SK-N-SH (cell line): Measurements from ENCODE around the gene RPL7L1. TPM values are rescaled to one million over a fixed set of nuclear protein-coding genes. Genes with fewer than 3 reads are reported as not detected.

ENCODE experiments used
- CTCF ChIA-PET: fragments of 300-600, 350-600 bp; formaldehyde crosslinking; extraction: SDS; loops from one replicate; lab custom pipeline; 2021; lab: Yijun Ruan, JAX
- POLR2A ChIA-PET: fragments of 350-600 bp; sonication (Branson Sonifier 250); formaldehyde crosslinking; extraction: SDS; loops from one replicate; lab custom pipeline; 2020; ENCODE audit warnings: antibody characterized with exemption, inconsistent platforms; lab: Yijun Ruan, JAX
- DNase-seq: peaks from one replicate; pipeline ENCODE4 v3.0.0; 2012
- H2AFZ ChIP-seq: fragments of 200-600 bp; sonication (generic); 2 replicates; pipeline ENCODE4 v1.8.1; 2016; ENCODE audit warnings: antibody characterized with exemption, mild to moderate bottlenecking, low read depth
- H3F3A ChIP-seq: fragments of 200-600 bp; sonication (generic); replicated peaks from 2 replicates; pipeline ENCODE3; 2016; ENCODE audit warnings: antibody characterized with exemption, mild to moderate bottlenecking; ENCODE audit not compliant: insufficient read depth
- H3K27ac ChIP-seq, 2 experiments: fragments of 200-500 bp in 1 of 2; fragments of 200-600 bp in 1 of 2; sonication (Bioruptor generic) in 1 of 2; sonication (generic), shearing (Covaris generic) in 1 of 2; 2 replicates each; pipeline versions ENCODE4 v1.5.1 to v1.6.1; 2014 to 2016; ENCODE audit warnings: low read depth in 2 of 2, inconsistent platforms in 1 of 2, low read length in 1 of 2, mild to moderate bottlenecking in 1 of 2, mixed read lengths in 1 of 2
- H3K27me3 ChIP-seq: fragments of 200-600 bp; sonication (generic), shearing (Covaris generic); 2 replicates; pipeline ENCODE4 v1.6.1; 2016; ENCODE audit warnings: mixed run types; ENCODE audit not compliant: insufficient read depth
- H3K36me3 ChIP-seq, 2 experiments: fragments of 200-500 bp in 1 of 2; fragments of 200-600 bp in 1 of 2; sonication (Bioruptor generic) in 1 of 2; sonication (generic) in 1 of 2; replicated peaks in 1 of 2; 2 replicates each; pipeline versions ENCODE3 to v1.5.1; 2014 to 2016; ENCODE audit warnings: low read length in 1 of 2, mild to moderate bottlenecking in 1 of 2; ENCODE audit not compliant: insufficient read depth in 2 of 2, control insufficient read depth in 1 of 2
- H3K4me1 ChIP-seq, 2 experiments: fragments of 200-500 bp in 1 of 2; fragments of 200-600 bp in 1 of 2; sonication (Bioruptor generic) in 1 of 2; sonication (generic), shearing (Covaris generic) in 1 of 2; 2 replicates each; pipeline versions ENCODE4 v1.5.1 to v1.6.1; 2014 to 2016; ENCODE audit warnings: low read depth in 1 of 2, low read length in 1 of 2, mixed run types in 1 of 2; ENCODE audit not compliant: insufficient read depth in 2 of 2, control insufficient read depth in 1 of 2
- H3K4me2 ChIP-seq: fragments of 200-600 bp; sonication (generic), shearing (Covaris generic); 2 replicates; pipeline ENCODE4 v1.6.1; 2017; ENCODE audit warnings: mixed run types
- H3K4me3 ChIP-seq, 2 experiments: fragments of 200-500 bp in 1 of 2; fragments of 200-600 bp in 1 of 2; sonication (Bioruptor generic) in 1 of 2; sonication (generic), shearing (Covaris generic) in 1 of 2; 2 replicates each; pipeline versions ENCODE4 v1.5.1 to v1.8.1; 2014 to 2016; ENCODE audit warnings: low read depth in 2 of 2, inconsistent platforms in 1 of 2, low read length in 1 of 2, mild to moderate bottlenecking in 1 of 2, mixed read lengths in 1 of 2, moderate library complexity in 1 of 2
- H3K79me2 ChIP-seq: fragments of 200-600 bp; sonication (generic); 2 replicates; pipeline ENCODE4 v1.8.1; 2017; ENCODE audit warnings: mild to moderate bottlenecking; ENCODE audit not compliant: insufficient read depth
- H3K9ac ChIP-seq: fragments of 200-600 bp; sonication (generic); 2 replicates; pipeline ENCODE4 v1.6.1; 2017; ENCODE audit warnings: mixed run types
- H3K9me2 ChIP-seq: fragments of 200-600 bp; sonication (generic); 2 replicates; pipeline ENCODE4 v1.6.1; 2017; ENCODE audit warnings: mixed run types
- H3K9me3 ChIP-seq: fragments of 200-600 bp; sonication (generic); 2 replicates; pipeline ENCODE4 v1.6.1; 2017; ENCODE audit warnings: mixed run types, mild to moderate bottlenecking, moderate library complexity
- H4K20me1 ChIP-seq: fragments of 200-600 bp; sonication (generic); 2 replicates; pipeline ENCODE4 v1.6.1; 2017; ENCODE audit warnings: mild to moderate bottlenecking, mixed run types; ENCODE audit not compliant: insufficient read depth
- CHD2 ChIP-seq: fragments of 150-350 bp; IDR thresholded peaks from 2 replicates; pipeline ENCODE4 v1.6.1; 2018; ENCODE audit warnings: low read length; ENCODE audit not compliant: partially characterized antibody
- ELF1 ChIP-seq: IDR thresholded peaks from 2 replicates; pipeline ENCODE4 v1.4.0; 2012
- EP300 ChIP-seq, 2 experiments: IDR thresholded peaks; 2 replicates each; pipeline versions ENCODE4 v1.4.0 to v1.6.1; 2012; ENCODE audit warnings: borderline replicate concordance in 1 of 2, low read depth in 1 of 2, low read length in 1 of 2
- FOSL2 ChIP-seq: IDR thresholded peaks from 2 replicates; pipeline ENCODE4 v1.4.0; 2012; ENCODE audit warnings: low read depth, mild to moderate bottlenecking, moderate library complexity, borderline replicate concordance
- FOXJ3 ChIP-seq: sonication (generic); formaldehyde crosslinking; IDR thresholded peaks from 2 replicates; pipeline ENCODE4 v1.5.1; 2020; ENCODE audit warnings: mild to moderate bottlenecking, missing genetic modification reagents
- FOXM1 ChIP-seq: IDR thresholded peaks from 2 replicates; pipeline ENCODE4 v1.4.0; 2012; ENCODE audit warnings: low read depth, mild to moderate bottlenecking
- GABPA ChIP-seq: IDR thresholded peaks from 2 replicates; pipeline ENCODE4 v1.4.0; 2012; ENCODE audit warnings: low read depth, mild to moderate bottlenecking
- MXI1 ChIP-seq: IDR thresholded peaks from 2 replicates; pipeline ENCODE4 v1.6.1; 2012; ENCODE audit warnings: mild to moderate bottlenecking, low read depth, low read length, improper control_type of control experiment
- NFIC ChIP-seq: IDR thresholded peaks from 2 replicates; pipeline ENCODE4 v1.4.0; 2012; ENCODE audit warnings: borderline replicate concordance
- NRF1 ChIP-seq: IDR thresholded peaks from 2 replicates; pipeline ENCODE4 v1.6.1; 2012; ENCODE audit warnings: low read depth, mild to moderate bottlenecking, low read length
- POLR2AphosphoS5 ChIP-seq: IDR thresholded peaks from 2 replicates; pipeline ENCODE4 v1.6.1; 2012; ENCODE audit warnings: low read depth, low read length
- RCOR1 ChIP-seq: fragments of 150-350 bp; IDR thresholded peaks from 2 replicates; pipeline ENCODE4 v1.6.1; 2017; ENCODE audit warnings: antibody characterized with exemption, low read length
- RFX5 ChIP-seq: IDR thresholded peaks from 2 replicates; pipeline ENCODE4 v1.6.1; 2012; ENCODE audit warnings: mild to moderate bottlenecking, improper control_type of control experiment, low read length
- SIN3A ChIP-seq: IDR thresholded peaks from 2 replicates; pipeline ENCODE4 v1.6.1; 2012; ENCODE audit warnings: low read depth, mild to moderate bottlenecking, low read length, moderate library complexity, borderline replicate concordance
- TAF1 ChIP-seq: IDR thresholded peaks from 2 replicates; pipeline ENCODE4 v1.6.1; 2012; ENCODE audit warnings: low read depth, mild to moderate bottlenecking, low read length, moderate library complexity, borderline replicate concordance
- TCF12 ChIP-seq: IDR thresholded peaks from 2 replicates; pipeline ENCODE4 v1.4.0; 2012
- TEAD4 ChIP-seq: IDR thresholded peaks from 2 replicates; pipeline ENCODE4 v1.4.0; 2012; ENCODE audit warnings: mild to moderate bottlenecking, borderline replicate concordance; ENCODE audit not compliant: insufficient read depth
- YY1 ChIP-seq: IDR thresholded peaks from 2 replicates; pipeline ENCODE4 v1.4.0; 2012; ENCODE audit warnings: low read depth, mild to moderate bottlenecking
- WGBS: methylation state at CpG from one replicate; pipeline ENCODE4 v1.1.6; 2017; ENCODE audit warnings: low lambda C conversion rate; 5-methylcytosine and 5-hydroxymethylcytosine counted together
- polyA plus RNA-seq, 3 experiments: library from polyadenylated mRNA; depleted of rRNA; stranded (reverse); fragments of >200 nt; gene quantifications; 2 replicates each; pipeline ENCODE4 v1.2.3, GENCODE V29; 2012
- TF ChIP-seq, protein P1 (sequence below): fragments of 150-350 bp; IDR thresholded peaks from 2 replicates; pipeline ENCODE4 v1.6.1; 2016; ENCODE audit warnings: mild to moderate bottlenecking, low read depth, low read length
- TF ChIP-seq, protein P2 (sequence below): fragments of 200-600 bp; sonication (generic); IDR thresholded peaks from 2 replicates; pipeline ENCODE4 v1.6.1; 2017; ENCODE audit warnings: antibody characterized with exemption, mild to moderate bottlenecking, moderate library complexity
- TF ChIP-seq, protein P3 (sequence below): IDR thresholded peaks from 2 replicates; pipeline ENCODE4 v1.4.0; 2012; ENCODE audit warnings: low read depth, borderline replicate concordance
- TF ChIP-seq, protein P4 (sequence below): IDR thresholded peaks from 2 replicates; pipeline ENCODE4 v1.6.1; 2012; ENCODE audit warnings: mild to moderate bottlenecking, low read depth, low read length, moderate library complexity
- TF ChIP-seq, protein P5 (sequence below): IDR thresholded peaks from 2 replicates; pipeline ENCODE4 v1.4.0; 2012; ENCODE audit warnings: low read depth

The RPL7L1 gene
- polyA plus RNA-seq (2012; rRNA removed) = 22.1 and 28.7 TPM in 2 replicates
- 42.5 and 49.2 TPM in 2 replicates for polyA plus RNA-seq (2012; cell fraction: cytosol; rRNA removed)
- polyA plus RNA-seq (2012; cell fraction: nucleus; rRNA removed) = 11.6 and 17.3 TPM in 2 replicates

DNA sequence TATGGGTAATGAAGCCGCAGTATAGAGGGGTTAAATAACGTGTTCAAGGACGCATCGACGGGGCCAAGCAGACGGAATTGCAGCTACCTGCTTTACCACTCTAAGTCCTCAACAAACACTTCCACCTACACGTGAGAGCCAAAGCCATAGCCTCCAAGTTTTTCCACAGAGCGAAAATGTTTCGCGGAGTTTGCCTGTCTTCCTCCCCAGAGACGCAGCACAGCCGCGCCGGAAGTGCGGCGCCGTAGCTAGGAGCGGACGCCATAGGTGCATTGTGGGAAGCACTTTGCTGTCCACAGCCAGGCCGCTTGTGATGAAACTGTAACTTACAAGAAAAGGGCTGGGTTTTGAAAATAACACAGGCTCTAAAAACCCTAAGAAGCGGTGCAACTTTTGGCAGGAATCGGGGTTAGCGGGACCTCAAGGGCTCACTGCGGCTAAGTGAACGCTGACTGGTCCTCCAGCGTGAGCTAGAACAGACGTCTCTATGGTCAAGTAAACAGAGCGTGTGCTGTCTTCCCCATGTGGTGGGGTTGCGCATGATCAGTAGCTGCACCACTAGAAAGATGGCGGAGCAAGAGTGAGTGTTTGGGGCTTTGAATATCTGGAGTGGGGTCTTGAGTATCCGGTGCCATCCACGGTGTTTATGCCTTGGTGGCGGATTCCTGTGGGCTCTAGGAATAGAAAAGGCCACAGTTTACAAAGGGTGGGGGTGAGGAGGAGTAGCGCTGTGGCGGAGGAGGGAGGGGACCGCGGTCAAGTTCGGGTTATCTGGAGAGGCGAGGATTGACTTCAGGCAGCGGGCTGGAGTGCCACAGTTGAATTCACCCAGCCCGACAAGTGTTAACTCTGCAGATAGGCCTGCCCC lies at the start of gene RPL7L1:
Gene RPL7L1 (plus strand): TSS at position 245 of the 868 bp plus-strand sequence. CDS start 295 bp downstream, at position 540.
- Histone ChIP-seq H3K27ac (peak within 1 kb of the TSS; percentile 89 to 94), H2AFZ (peak within 1 kb of the TSS; percentile 89), H3K27me3 (no peaks in the 10 kb centered on the region), H3K79me2 (peaks cover 46% of the 10 kb centered on the region), H3K4me2 (peak within 1 kb of the TSS; percentile 81), H3K9me3 (no peaks in the 10 kb centered on the region), H3K4me3 (peak within 1 kb of the TSS; percentile 74 to 87), H3K4me1 (peaks cover 0 to 3% of the 10 kb centered on the region in 2 experiments; a peak in 1 of 4 replicates), H3K9me2 (no peaks in the 10 kb centered on the region), H3K36me3 (peaks cover 19 to 38% of the 10 kb centered on the region in 2 experiments), H3F3A (peaks cover 7% of the 10 kb centered on the region), H4K20me1 (no peaks in the 10 kb centered on the region), H3K9ac (peak within 1 kb of the TSS; percentile 93)
- under 1% methylated on average over 38 of the region's 41 CpGs for WGBS
- ChIA-PET POLR2A (interaction anchor here (0.6 to 2.7 kb wide), 12 partner anchors 11 to 315 kb away, joined by 3 to 18 read pairs (median 5); partner anchors contain the start of genes BICRAL, CNPY3, TBCC and UBR2), CTCF (interaction anchor here (0.7 to 4.9 kb wide), 8 partner anchors 10 to 665 kb away, joined by 3 to 68 read pairs (median 4); no protein-coding TSS in a partner anchor)
- TF ChIP-seq YY1 (peak; percentile 93), CHD2 (no peak), TCF12 (no peak), RCOR1 (no peak), NRF1 (peak; percentile 77), SIN3A (peak; percentile 57; the same call in 1 of the 2 replicates), ELF1 (peak; percentile 77), FOSL2 (no peak), RFX5 (no peak), GABPA (peak; percentile 85), POLR2AphosphoS5 (peak; percentile 93), TEAD4 (no peak), MXI1 (peak; percentile 85), TAF1 (peak; percentile 94), FOXM1 (no peak), FOXJ3 (CRISPR knock-in tag) (peak; percentile 84), NFIC (no peak), EP300 (IDR thresholded peaks at IDR 0.05; ENCODE audit: borderline replicate concordance in 1 of 2, low read depth in 1 of 2, low read length in 1 of 2) (peak in 1 of 2 experiments; percentile 7; a peak in 1 of 4 replicates)
- TF ChIP-seq, protein P1, sequence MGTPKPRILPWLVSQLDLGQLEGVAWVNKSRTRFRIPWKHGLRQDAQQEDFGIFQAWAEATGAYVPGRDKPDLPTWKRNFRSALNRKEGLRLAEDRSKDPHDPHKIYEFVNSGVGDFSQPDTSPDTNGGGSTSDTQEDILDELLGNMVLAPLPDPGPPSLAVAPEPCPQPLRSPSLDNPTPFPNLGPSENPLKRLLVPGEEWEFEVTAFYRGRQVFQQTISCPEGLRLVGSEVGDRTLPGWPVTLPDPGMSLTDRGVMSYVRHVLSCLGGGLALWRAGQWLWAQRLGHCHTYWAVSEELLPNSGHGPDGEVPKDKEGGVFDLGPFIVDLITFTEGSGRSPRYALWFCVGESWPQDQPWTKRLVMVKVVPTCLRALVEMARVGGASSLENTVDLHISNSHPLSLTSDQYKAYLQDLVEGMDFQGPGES = no peak
- TF ChIP-seq, protein P2, sequence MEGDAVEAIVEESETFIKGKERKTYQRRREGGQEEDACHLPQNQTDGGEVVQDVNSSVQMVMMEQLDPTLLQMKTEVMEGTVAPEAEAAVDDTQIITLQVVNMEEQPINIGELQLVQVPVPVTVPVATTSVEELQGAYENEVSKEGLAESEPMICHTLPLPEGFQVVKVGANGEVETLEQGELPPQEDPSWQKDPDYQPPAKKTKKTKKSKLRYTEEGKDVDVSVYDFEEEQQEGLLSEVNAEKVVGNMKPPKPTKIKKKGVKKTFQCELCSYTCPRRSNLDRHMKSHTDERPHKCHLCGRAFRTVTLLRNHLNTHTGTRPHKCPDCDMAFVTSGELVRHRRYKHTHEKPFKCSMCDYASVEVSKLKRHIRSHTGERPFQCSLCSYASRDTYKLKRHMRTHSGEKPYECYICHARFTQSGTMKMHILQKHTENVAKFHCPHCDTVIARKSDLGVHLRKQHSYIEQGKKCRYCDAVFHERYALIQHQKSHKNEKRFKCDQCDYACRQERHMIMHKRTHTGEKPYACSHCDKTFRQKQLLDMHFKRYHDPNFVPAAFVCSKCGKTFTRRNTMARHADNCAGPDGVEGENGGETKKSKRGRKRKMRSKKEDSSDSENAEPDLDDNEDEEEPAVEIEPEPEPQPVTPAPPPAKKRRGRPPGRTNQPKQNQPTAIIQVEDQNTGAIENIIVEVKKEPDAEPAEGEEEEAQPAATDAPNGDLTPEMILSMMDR = no peak
- TF ChIP-seq, protein P3, sequence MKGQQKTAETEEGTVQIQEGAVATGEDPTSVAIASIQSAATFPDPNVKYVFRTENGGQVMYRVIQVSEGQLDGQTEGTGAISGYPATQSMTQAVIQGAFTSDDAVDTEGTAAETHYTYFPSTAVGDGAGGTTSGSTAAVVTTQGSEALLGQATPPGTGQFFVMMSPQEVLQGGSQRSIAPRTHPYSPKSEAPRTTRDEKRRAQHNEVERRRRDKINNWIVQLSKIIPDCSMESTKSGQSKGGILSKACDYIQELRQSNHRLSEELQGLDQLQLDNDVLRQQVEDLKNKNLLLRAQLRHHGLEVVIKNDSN = peak; percentile 75; the same call in 1 of the 2 replicates
- TF ChIP-seq, protein P4, sequence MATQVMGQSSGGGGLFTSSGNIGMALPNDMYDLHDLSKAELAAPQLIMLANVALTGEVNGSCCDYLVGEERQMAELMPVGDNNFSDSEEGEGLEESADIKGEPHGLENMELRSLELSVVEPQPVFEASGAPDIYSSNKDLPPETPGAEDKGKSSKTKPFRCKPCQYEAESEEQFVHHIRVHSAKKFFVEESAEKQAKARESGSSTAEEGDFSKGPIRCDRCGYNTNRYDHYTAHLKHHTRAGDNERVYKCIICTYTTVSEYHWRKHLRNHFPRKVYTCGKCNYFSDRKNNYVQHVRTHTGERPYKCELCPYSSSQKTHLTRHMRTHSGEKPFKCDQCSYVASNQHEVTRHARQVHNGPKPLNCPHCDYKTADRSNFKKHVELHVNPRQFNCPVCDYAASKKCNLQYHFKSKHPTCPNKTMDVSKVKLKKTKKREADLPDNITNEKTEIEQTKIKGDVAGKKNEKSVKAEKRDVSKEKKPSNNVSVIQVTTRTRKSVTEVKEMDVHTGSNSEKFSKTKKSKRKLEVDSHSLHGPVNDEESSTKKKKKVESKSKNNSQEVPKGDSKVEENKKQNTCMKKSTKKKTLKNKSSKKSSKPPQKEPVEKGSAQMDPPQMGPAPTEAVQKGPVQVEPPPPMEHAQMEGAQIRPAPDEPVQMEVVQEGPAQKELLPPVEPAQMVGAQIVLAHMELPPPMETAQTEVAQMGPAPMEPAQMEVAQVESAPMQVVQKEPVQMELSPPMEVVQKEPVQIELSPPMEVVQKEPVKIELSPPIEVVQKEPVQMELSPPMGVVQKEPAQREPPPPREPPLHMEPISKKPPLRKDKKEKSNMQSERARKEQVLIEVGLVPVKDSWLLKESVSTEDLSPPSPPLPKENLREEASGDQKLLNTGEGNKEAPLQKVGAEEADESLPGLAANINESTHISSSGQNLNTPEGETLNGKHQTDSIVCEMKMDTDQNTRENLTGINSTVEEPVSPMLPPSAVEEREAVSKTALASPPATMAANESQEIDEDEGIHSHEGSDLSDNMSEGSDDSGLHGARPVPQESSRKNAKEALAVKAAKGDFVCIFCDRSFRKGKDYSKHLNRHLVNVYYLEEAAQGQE = peak; percentile 48
- TF ChIP-seq, protein P5, sequence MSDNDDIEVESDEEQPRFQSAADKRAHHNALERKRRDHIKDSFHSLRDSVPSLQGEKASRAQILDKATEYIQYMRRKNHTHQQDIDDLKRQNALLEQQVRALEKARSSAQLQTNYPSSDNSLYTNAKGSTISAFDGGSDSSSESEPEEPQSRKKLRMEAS = peak; percentile 74
- DNase-seq = peak; percentile 75
